HepG2 (cell line): ENCODE measurements around the gene MYH9. TPM values are rescaled to one million over a fixed set of nuclear protein-coding genes. Genes with fewer than 3 reads are reported as not detected.

Source experiments
- BCL3 ChIP-seq: sonication (generic); formaldehyde crosslinking; IDR thresholded peaks from 2 replicates; pipeline ENCODE4 v1.5.1; 2020; ENCODE audit warnings: mild to moderate bottlenecking, missing genetic modification reagents, moderate library complexity
- CBX2 ChIP-seq, 2 experiments: fragments of 200-600 bp in 1 of 2; sonication (generic); formaldehyde crosslinking in 1 of 2; IDR thresholded peaks; 2 replicates each; pipeline versions ENCODE4 v1.7.0 to v1.8.1; 2018 to 2022; ENCODE audit warnings: low read depth in 2 of 2, low read length in 1 of 2, mild to moderate bottlenecking in 1 of 2, missing genetic modification reagents in 1 of 2
- DR1 ChIP-seq: sonication (generic); formaldehyde crosslinking; IDR thresholded peaks from 2 replicates; pipeline ENCODE4 v1.8.0; 2021; ENCODE audit warnings: mild to moderate bottlenecking, missing genetic modification reagents, inconsistent platforms
- FLYWCH1 ChIP-seq: sonication (generic); formaldehyde crosslinking; IDR thresholded peaks from 2 replicates; pipeline ENCODE4 v1.8.1; 2023; ENCODE audit warnings: mild to moderate bottlenecking, missing genetic modification reagents
- FOXK2 ChIP-seq: fragments of 450-650 bp; IDR thresholded peaks from 2 replicates; pipeline ENCODE4 v1.6.1; 2016
- ISL2 ChIP-seq: sonication (generic); formaldehyde crosslinking; IDR thresholded peaks from 2 replicates; pipeline ENCODE4 v1.5.0; 2020; ENCODE audit warnings: missing genetic modification reagents
- MZF1 ChIP-seq: sonication (generic); formaldehyde crosslinking; IDR thresholded peaks from 2 replicates; pipeline ENCODE4 v1.8.1; 2023; ENCODE audit warnings: mild to moderate bottlenecking, missing genetic modification reagents, borderline replicate concordance
- NFE2 ChIP-seq: sonication (generic); formaldehyde crosslinking; IDR thresholded peaks from 2 replicates; pipeline ENCODE4 v1.4.0; 2020; ENCODE audit warnings: missing genetic modification reagents
- NFKBIZ ChIP-seq: IDR thresholded peaks from 2 replicates; pipeline ENCODE4 v1.6.1; 2018; ENCODE audit warnings: missing genetic modification reagents, missing compliant biosample characterization
- NFRKB ChIP-seq: fragments of 450-650 bp; IDR thresholded peaks from 2 replicates; pipeline ENCODE4 v1.6.1; 2017
- REST ChIP-seq, 2 experiments: IDR thresholded peaks; 2 replicates each; pipeline ENCODE4 v1.6.1; 2011 to 2012; ENCODE audit warnings: low read length in 2 of 2, borderline replicate concordance in 1 of 2, low read depth in 1 of 2, mild to moderate bottlenecking in 1 of 2, moderate library complexity in 1 of 2
- RFX3 ChIP-seq: IDR thresholded peaks from 2 replicates; pipeline ENCODE4 v1.6.1; 2016; ENCODE audit warnings: missing biosample characterization, missing genetic modification reagents
- SOX5 ChIP-seq: IDR thresholded peaks from 2 replicates; pipeline ENCODE4 v1.6.1; 2016; ENCODE audit warnings: borderline replicate concordance
- TFE3 ChIP-seq: IDR thresholded peaks from 2 replicates; pipeline ENCODE4 v1.6.1; 2016
- USF2 ChIP-seq, 2 experiments: sonication (generic) in 1 of 2; formaldehyde crosslinking in 1 of 2; IDR thresholded peaks; 2 replicates each; pipeline versions ENCODE4 v1.5.1 to v1.6.1; 2011 to 2020; ENCODE audit warnings: borderline replicate concordance in 1 of 2, low read depth in 1 of 2, low read length in 1 of 2, mild to moderate bottlenecking in 1 of 2, missing genetic modification reagents in 1 of 2, moderate library complexity in 1 of 2
- ZFYVE20 ChIP-seq: sonication (generic); formaldehyde crosslinking; IDR thresholded peaks from 2 replicates; pipeline ENCODE4 v1.8.0; 2023; ENCODE audit warnings: low read depth, mild to moderate bottlenecking, moderate library complexity, missing genetic modification reagents, borderline replicate concordance
- ZNF232 ChIP-seq: sonication (generic); formaldehyde crosslinking; IDR thresholded peaks from 2 replicates; pipeline ENCODE4 v1.4.0; 2020; ENCODE audit warnings: missing genetic modification reagents, borderline replicate concordance
- polyA plus RNA-seq, 8 experiments: library from polyadenylated mRNA; depleted of rRNA in 3 of 8; stranded (reverse) in 7 of 8; unstranded in 1 of 8; fragments of >200 nt; fragmentation: Illumina TruSeq in 4 of 8; extraction: Trizol in 4 of 8; gene quantifications; 2 replicates each; pipeline versions ENCODE4 v1.2.1 to v1.2.3, GENCODE V29; 2011 to 2016; ENCODE audit warnings: low read depth in 4 of 8, missing spikeins in 1 of 8, mixed read lengths in 1 of 8; ENCODE audit not compliant: insufficient read depth in 1 of 8
- total RNA-seq, 5 experiments: library from RNA; depleted of rRNA; stranded (reverse); fragments of >200 nt; fragmentation: Illumina TruSeq; extraction: Trizol; gene quantifications; 2 replicates each; pipeline ENCODE4 v1.2.3, GENCODE V29; 2016; ENCODE audit warnings: low read depth in 1 of 5
- TF ChIP-seq, protein P1 (sequence below): sonication (generic); formaldehyde crosslinking; IDR thresholded peaks from 2 replicates; pipeline ENCODE4 v1.5.1; 2020; ENCODE audit warnings: missing genetic modification reagents, mild to moderate bottlenecking, borderline replicate concordance
- TF ChIP-seq, protein P2 (sequence below): sonication (generic); formaldehyde crosslinking; IDR thresholded peaks from 2 replicates; pipeline ENCODE4 v1.4.0; 2020; ENCODE audit warnings: missing genetic modification reagents

The MYH9 gene
- total and polyA plus RNA-seq, 2 of the 13 experiments (the other 11 are each of a cell fraction or from before 2014, with no cell fraction given) = 50.7 to 98.5 TPM

DNA sequence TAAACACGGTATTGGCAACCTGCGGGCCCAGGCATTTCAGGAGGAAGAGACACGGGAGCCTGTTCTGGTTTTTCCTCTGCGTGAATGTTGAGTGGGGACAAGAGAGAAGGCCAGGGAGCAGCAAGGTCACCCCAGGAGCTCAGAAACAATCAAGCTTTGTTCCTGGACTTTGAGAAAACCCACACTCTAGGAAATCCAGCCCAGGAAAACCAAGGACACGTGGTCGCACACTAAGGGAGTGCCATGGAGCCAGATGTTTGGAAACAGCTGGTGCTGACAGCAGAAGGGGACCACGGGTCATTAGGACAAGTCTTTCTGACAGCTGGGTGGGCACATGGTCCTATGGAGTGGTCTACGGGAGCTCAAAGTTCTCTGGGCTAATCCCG, 44.1 kb downstream of the MYH9 start (continued):
- no peak; the same call in 1 of the 2 replicates for TF ChIP-seq BCL3 (CRISPR knock-in tag)
- TF ChIP-seq CBX2 (IDR thresholded peaks at IDR 0.05; ENCODE audit: low read depth, low read length) = no peak
- TF ChIP-seq CBX2 (CRISPR knock-in tag; IDR thresholded peaks at IDR 0.05; ENCODE audit: low read depth) = no peak
- TF ChIP-seq, protein P1, sequence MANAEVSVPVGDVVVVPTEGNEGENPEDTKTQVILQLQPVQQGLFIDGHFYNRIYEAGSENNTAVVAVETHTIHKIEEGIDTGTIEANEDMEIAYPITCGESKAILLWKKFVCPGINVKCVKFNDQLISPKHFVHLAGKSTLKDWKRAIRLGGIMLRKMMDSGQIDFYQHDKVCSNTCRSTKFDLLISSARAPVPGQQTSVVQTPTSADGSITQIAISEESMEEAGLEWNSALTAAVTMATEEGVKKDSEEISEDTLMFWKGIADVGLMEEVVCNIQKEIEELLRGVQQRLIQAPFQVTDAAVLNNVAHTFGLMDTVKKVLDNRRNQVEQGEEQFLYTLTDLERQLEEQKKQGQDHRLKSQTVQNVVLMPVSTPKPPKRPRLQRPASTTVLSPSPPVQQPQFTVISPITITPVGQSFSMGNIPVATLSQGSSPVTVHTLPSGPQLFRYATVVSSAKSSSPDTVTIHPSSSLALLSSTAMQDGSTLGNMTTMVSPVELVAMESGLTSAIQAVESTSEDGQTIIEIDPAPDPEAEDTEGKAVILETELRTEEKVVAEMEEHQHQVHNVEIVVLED (CRISPR knock-in tag) = no peak
- no peak for TF ChIP-seq NFRKB
- no peak for TF ChIP-seq MZF1
- TF ChIP-seq ZFYVE20 = no peak
- no peak for TF ChIP-seq NFE2 (CRISPR knock-in tag)
- peak; percentile 91 for TF ChIP-seq SOX5
- no peak for TF ChIP-seq FLYWCH1 (CRISPR knock-in tag)
- TF ChIP-seq, protein P2, sequence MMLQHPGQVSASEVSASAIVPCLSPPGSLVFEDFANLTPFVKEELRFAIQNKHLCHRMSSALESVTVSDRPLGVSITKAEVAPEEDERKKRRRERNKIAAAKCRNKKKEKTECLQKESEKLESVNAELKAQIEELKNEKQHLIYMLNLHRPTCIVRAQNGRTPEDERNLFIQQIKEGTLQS = no peak
- TF ChIP-seq RFX3 (CRISPR knock-in tag) = no peak
- no peak for TF ChIP-seq REST (IDR thresholded peaks at IDR 0.05; ENCODE audit: borderline replicate concordance in 1 of 2, low read depth in 1 of 2, low read length in 2 of 2)
- peak; percentile 37; the same call in 1 of the 2 replicates for TF ChIP-seq ISL2 (CRISPR knock-in tag)
- no peak for TF ChIP-seq ZNF232 (CRISPR knock-in tag)
- no peak for TF ChIP-seq DR1 (CRISPR knock-in tag)
- 0 out of 2 replicates have a peak, but pooled peaks have one; percentile 24 for TF ChIP-seq NFKBIZ (CRISPR knock-in tag)
- TF ChIP-seq TFE3 (CRISPR knock-in tag) = peak; percentile 82; the same call in 1 of the 2 replicates
- peak; percentile 65; the same call in 1 of the 2 replicates for TF ChIP-seq FOXK2
- peak; percentile 43; the same call in 1 of the 2 replicates for TF ChIP-seq USF2 (IDR thresholded peaks at IDR 0.05; ENCODE audit: low read depth, low read length)
- peak; percentile 43; the same call in 1 of the 2 replicates for TF ChIP-seq USF2 (CRISPR knock-in tag; IDR thresholded peaks at IDR 0.05; ENCODE audit: borderline replicate concordance)
